ENCODE data around the gene GPHB5. TPM values are rescaled to one million over a fixed set of nuclear protein-coding genes. Genes with fewer than 3 reads are reported as not detected.
A peak's percentile ranks its signal among the peaks of the same experiment; 100 is the strongest.

GPHB5 gene
- total and polyA plus RNA-seq, 2 experiments from 2014 or later = not detected

GRCh38 chr14:63287666-63288483 is 30.9 kb downstream of the GPHB5 start:
- DNase-seq (ENCODE audit: low spot score) = no peak

More at GRCh38 chr14:63287666-63288483, 30.9 kb downstream of the GPHB5 start:
- H3K4me1 ChIP-seq (ENCODE audit: insufficient read depth) = no peaks in the 10 kb centered on the region; the same call in 1 of the 2 replicates
- Mint-ChIP-seq H3K36me3 (ENCODE audit: low read depth) (no peaks in the 10 kb centered on the region), H3K4me3 (no peak overlapping the region), H3K4me1 (peaks cover 13% of the 10 kb centered on the region), H3K27me3 (ENCODE audit: insufficient read depth, low read depth, poor library complexity) (no peaks in the 10 kb centered on the region), H3K27ac (no peak overlapping the region), H3K9me3 (no peaks in the 10 kb centered on the region)
- no peak overlapping the region for H3K4me2 ChIP-seq
- no peak for TF ChIP-seq STAT1 (IDR thresholded peaks at IDR 0.05; ENCODE audit: unreplicated experiment)
- TF ChIP-seq JUNB (IDR thresholded peaks at IDR 0.05; ENCODE audit: unreplicated experiment) = no peak
- no peak for TF ChIP-seq ETS1 (IDR thresholded peaks at IDR 0.05)
- no peak for TF ChIP-seq ZNF114 (CRISPR knock-in tag; IDR thresholded peaks at IDR 0.05)
- TF ChIP-seq ZNF331 (CRISPR knock-in tag; IDR thresholded peaks at IDR 0.05; ENCODE audit: low read depth) = no peak
- no peak for TF ChIP-seq EZH2 (IDR thresholded peaks at IDR 0.05; ENCODE audit: low read depth, unreplicated experiment)
- TF ChIP-seq NANOG (IDR thresholded peaks at IDR 0.05; ENCODE audit: borderline replicate concordance) = no peak
- no peak for TF ChIP-seq CREB1 (CRISPR knock-in tag; IDR thresholded peaks at IDR 0.05; ENCODE audit: low read depth)
- no peak for TF ChIP-seq REST (IDR thresholded peaks at IDR 0.05; ENCODE audit: unreplicated experiment)
- H3K36me3 ChIP-seq (ENCODE audit: insufficient read depth) = no peaks in the 10 kb centered on the region
- H3F3A ChIP-seq (replicated peaks; ENCODE audit: low read depth) = no peaks in the 10 kb centered on the region
- no peak overlapping the region for H2AFZ ChIP-seq
- no peaks in the 10 kb centered on the region for H3K9me2 ChIP-seq (ENCODE audit: insufficient read depth)
- no peaks in the 10 kb centered on the region for H3K79me2 ChIP-seq (replicated peaks; ENCODE audit: insufficient read depth)
- peak; percentile 59 for ATAC-seq
- H3K27ac ChIP-seq (ENCODE audit: low read depth) = no peak overlapping the region
- H3K27me3 ChIP-seq (ENCODE audit: insufficient read depth) = no peaks in the 10 kb centered on the region
- no peak overlapping the region for H3K4me3 ChIP-seq
- no peaks in the 10 kb centered on the region for H4K20me1 ChIP-seq (replicated peaks; ENCODE audit: insufficient read depth)

All from GM23338 (cell line).